Measurements from ENCODE around the gene COG3. TPM values are rescaled to one million over a fixed set of nuclear protein-coding genes. Genes with fewer than 3 reads are reported as not detected.
A peak's percentile ranks its signal among the peaks of the same experiment; 100 is the strongest.

Gene COG3
- total and polyA plus RNA-seq, 10 of the 15 experiments (the other 5 are each of a cell fraction or from before 2014, with no cell fraction given): 6.1 to 35.1 (median 22.6) TPM

GRCh38 chr13:45416516-45417128 lies 48.1 kb upstream of the COG3 start:
- Histone ChIP-seq H3K9ac (ENCODE audit: control insufficient read depth, insufficient read depth, low read length) (peak overlapping the region; percentile 87), H3K27ac (ENCODE audit: control insufficient read depth, insufficient read depth) (peak overlapping the region; percentile 72), H3K9me3 (replicated peaks; ENCODE audit: control insufficient read depth, insufficient read depth, low read length) (no peaks in the 10 kb centered on the region), H3K27me3 (replicated peaks in 1 of 2; ENCODE audit: control insufficient read depth in 2 of 2, insufficient read depth in 2 of 2, low read length in 1 of 2) (no peaks in the 10 kb centered on the region), H4K20me1 (ENCODE audit: control insufficient read depth, insufficient read depth) (no peaks in the 10 kb centered on the region), H2AFZ (ENCODE audit: control insufficient read depth, low read depth, low read length) (peak overlapping the region; percentile 48), H3K4me2 (ENCODE audit: control insufficient read depth, insufficient read depth) (peak overlapping the region; percentile 87), H3K4me1 (ENCODE audit: control insufficient read depth, insufficient read depth, low read length) (no peaks in the 10 kb centered on the region), H3K79me2 (ENCODE audit: control insufficient read depth, insufficient read depth, low read length) (peaks cover 25% of the 10 kb centered on the region), H3K36me3 (ENCODE audit: control insufficient read depth in 2 of 2, insufficient read depth in 2 of 2, low read length in 1 of 2) (no peaks in the 10 kb centered on the region), H3K4me3 (peak overlapping the region; percentile 83)
- in situ Hi-C loops (cut with MboI) (no loop called here), intact Hi-C loops (cut with micrococcal nuclease; ENCODE audit: unreplicated experiment) (loop anchor here (1.0 to 5.0 kb wide), 2 partner anchors 75 to 751 kb away; partner anchors contain the start of gene TPT1)
- ChIA-PET POLR2A (interaction anchor here (0.6 to 2.5 kb wide), 7 partner anchors 11 to 284 kb away, joined by 3 to 6 read pairs (median 4); partner anchors contain the start of genes COG3 and TPT1), RAD21 (ENCODE audit: unreplicated experiment) (interaction anchor here (1.1 to 1.2 kb wide), 3 partner anchors 10 to 75 kb away, joined by 3 to 4 read pairs (median 3); no protein-coding TSS in a partner anchor), SMC1A (ENCODE audit: uncharacterized antibody, unreplicated experiment) (interaction anchor here (0.7 to 2.3 kb wide), 11 partner anchors 9 to 285 kb away, joined by 3 to 12 read pairs (median 3); partner anchors contain the start of genes COG3 and TPT1), CTCF (interaction anchor here (0.6 to 3.6 kb wide), 8 partner anchors 10 to 498 kb away, joined by 3 to 17 read pairs (median 3); no protein-coding TSS in a partner anchor)
- DNase-seq (ENCODE audit: low read depth, low spot score) (no peak), FAIRE-seq (no peak), ATAC-seq (no peak)
- TF ChIP-seq ZBTB40 (IDR thresholded peaks at IDR 0.05; ENCODE audit: borderline replicate concordance) (peak; percentile 65; the same call in 1 of the 2 replicates), IRF5 (IDR thresholded peaks at IDR 0.05; ENCODE audit: borderline replicate concordance) (no peak)
- no TSS peak for BruUV-seq (replicated peaks)
- 38% methylated on average over 10 of the region's 10 CpGs for WGBS (ENCODE audit: insufficient coverage, insufficient replicate concordance, low lambda C conversion rate, missing lambda C conversion rate)
